Measurements from ENCODE around the gene MTCL3.

MTCL3 gene

DNA sequence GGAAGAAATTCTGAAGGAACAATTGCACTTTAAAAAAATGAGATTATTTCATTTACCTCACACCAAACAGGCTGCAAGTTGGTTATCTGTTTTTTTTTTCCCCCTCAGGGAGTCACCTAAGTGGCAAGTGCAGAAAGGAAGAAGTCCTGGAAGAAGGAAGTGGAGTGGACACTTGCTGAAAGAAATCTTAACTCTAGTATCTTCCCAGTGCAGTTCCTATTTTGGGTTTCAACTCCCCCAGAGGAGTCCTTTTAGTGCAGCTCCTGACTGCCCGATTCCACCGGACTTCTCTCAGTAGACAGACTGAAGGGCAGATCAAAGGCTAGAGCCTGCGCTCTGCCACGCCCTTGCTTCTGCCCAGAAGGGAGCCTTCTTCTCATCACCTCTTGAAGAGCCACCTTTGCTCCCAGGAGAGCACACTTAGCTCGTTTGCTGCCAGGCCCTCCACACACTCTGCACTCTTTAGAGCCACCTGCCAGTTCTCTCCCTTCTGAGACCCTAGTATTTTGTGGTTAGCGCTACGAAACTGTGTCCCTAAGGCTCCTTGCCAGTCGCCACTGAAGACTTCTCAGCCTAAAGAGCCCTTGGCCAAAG lies 4.9 kb downstream of the MTCL3 start:
- no peak overlapping the region for H3K27ac ChIP-seq
- POLR2A ChIA-PET: no interaction called here
- TF ChIP-seq, protein P1, sequence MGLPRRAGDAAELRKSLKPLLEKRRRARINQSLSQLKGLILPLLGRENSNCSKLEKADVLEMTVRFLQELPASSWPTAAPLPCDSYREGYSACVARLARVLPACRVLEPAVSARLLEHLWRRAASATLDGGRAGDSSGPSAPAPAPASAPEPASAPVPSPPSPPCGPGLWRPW (IDR thresholded peaks at IDR 0.05): no peak
- TF ChIP-seq ZC3H11A (IDR thresholded peaks at IDR 0.05) (no peak), CBX8 (IDR thresholded peaks at IDR 0.05) (no peak), MYC (IDR thresholded peaks at IDR 0.05; ENCODE audit: borderline replicate concordance, low read length) (no peak), HOXB13 (CRISPR knock-in tag; IDR thresholded peaks at IDR 0.05; ENCODE audit: low read depth) (no peak), POLR2A (IDR thresholded peaks at IDR 0.05; ENCODE audit: low read length) (no peak), RAD21 (conservative IDR thresholded peaks at IDR 0.05 in 1 of 2, IDR thresholded peaks at IDR 0.05 in 1 of 2) (no peak), CBX2 (IDR thresholded peaks at IDR 0.05; ENCODE audit: borderline replicate concordance, low read depth) (no peak), BCL3 (IDR thresholded peaks at IDR 0.05) (no peak), JUNB (IDR thresholded peaks at IDR 0.05) (no peak)
- TF ChIP-seq, protein P2, sequence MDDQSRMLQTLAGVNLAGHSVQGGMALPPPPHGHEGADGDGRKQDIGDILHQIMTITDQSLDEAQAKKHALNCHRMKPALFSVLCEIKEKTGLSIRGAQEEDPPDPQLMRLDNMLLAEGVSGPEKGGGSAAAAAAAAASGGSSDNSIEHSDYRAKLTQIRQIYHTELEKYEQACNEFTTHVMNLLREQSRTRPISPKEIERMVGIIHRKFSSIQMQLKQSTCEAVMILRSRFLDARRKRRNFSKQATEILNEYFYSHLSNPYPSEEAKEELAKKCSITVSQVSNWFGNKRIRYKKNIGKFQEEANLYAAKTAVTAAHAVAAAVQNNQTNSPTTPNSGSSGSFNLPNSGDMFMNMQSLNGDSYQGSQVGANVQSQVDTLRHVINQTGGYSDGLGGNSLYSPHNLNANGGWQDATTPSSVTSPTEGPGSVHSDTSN (IDR thresholded peaks at IDR 0.05): no peak
- TF ChIP-seq, protein P3, sequence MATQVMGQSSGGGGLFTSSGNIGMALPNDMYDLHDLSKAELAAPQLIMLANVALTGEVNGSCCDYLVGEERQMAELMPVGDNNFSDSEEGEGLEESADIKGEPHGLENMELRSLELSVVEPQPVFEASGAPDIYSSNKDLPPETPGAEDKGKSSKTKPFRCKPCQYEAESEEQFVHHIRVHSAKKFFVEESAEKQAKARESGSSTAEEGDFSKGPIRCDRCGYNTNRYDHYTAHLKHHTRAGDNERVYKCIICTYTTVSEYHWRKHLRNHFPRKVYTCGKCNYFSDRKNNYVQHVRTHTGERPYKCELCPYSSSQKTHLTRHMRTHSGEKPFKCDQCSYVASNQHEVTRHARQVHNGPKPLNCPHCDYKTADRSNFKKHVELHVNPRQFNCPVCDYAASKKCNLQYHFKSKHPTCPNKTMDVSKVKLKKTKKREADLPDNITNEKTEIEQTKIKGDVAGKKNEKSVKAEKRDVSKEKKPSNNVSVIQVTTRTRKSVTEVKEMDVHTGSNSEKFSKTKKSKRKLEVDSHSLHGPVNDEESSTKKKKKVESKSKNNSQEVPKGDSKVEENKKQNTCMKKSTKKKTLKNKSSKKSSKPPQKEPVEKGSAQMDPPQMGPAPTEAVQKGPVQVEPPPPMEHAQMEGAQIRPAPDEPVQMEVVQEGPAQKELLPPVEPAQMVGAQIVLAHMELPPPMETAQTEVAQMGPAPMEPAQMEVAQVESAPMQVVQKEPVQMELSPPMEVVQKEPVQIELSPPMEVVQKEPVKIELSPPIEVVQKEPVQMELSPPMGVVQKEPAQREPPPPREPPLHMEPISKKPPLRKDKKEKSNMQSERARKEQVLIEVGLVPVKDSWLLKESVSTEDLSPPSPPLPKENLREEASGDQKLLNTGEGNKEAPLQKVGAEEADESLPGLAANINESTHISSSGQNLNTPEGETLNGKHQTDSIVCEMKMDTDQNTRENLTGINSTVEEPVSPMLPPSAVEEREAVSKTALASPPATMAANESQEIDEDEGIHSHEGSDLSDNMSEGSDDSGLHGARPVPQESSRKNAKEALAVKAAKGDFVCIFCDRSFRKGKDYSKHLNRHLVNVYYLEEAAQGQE (IDR thresholded peaks at IDR 0.05): no peak
- CTCF ChIA-PET: interaction anchor here (3.2 to 4.8 kb wide), 2 partner anchors 7 to 24 kb away, joined by 24 to 34 read pairs; no protein-coding TSS in a partner anchor
- 88% methylated on average over 8 of the region's 8 CpGs for WGBS (ENCODE audit: missing lambda C conversion rate)
- H3K4me1 ChIP-seq: peaks cover 16% of the 10 kb centered on the region
- ATAC-seq (no peak), FAIRE-seq (no peak), DNase-seq (ENCODE audit: low read depth in 1 of 2, low spot score in 1 of 2) (no peak)
- no peak overlapping the region for H3K4me2 ChIP-seq
- H3K9me3 ChIP-seq: 0 out of 3 replicates have a peak, but pooled peaks cover 10% of the 10 kb centered on the region
- no peak overlapping the region for H3K4me3 ChIP-seq

- DNase-seq (ENCODE audit: low read depth in 1 of 2, low spot score in 1 of 2): no peak
- ChIA-PET CTCF (no interaction called here), POLR2A (no interaction called here)
- ATAC-seq: no peak
- no peak overlapping the region for H3K4me3 ChIP-seq
- H3K27ac ChIP-seq: no peak overlapping the region
- FAIRE-seq: no peak
- H3K4me1 ChIP-seq: peaks cover 16% of the 10 kb centered on the region
- TF ChIP-seq MAFK (IDR thresholded peaks at IDR 0.05; ENCODE audit: partially characterized antibody) (peak; percentile 68), NFE2L2 (conservative IDR thresholded peaks at IDR 0.05; ENCODE audit: low read length) (peak; percentile 78), ELK1 (IDR thresholded peaks at IDR 0.05; ENCODE audit: low read depth, low read length) (no peak), CBX2 (IDR thresholded peaks at IDR 0.05; ENCODE audit: borderline replicate concordance, low read depth) (no peak)
- TF ChIP-seq, protein P4, sequence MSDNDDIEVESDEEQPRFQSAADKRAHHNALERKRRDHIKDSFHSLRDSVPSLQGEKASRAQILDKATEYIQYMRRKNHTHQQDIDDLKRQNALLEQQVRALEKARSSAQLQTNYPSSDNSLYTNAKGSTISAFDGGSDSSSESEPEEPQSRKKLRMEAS (IDR thresholded peaks at IDR 0.05): no peak
- TF ChIP-seq, protein P5, sequence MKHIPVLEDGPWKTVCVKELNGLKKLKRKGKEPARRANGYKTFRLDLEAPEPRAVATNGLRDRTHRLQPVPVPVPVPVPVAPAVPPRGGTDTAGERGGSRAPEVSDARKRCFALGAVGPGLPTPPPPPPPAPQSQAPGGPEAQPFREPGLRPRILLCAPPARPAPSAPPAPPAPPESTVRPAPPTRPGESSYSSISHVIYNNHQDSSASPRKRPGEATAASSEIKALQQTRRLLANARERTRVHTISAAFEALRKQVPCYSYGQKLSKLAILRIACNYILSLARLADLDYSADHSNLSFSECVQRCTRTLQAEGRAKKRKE (CRISPR knock-in tag; IDR thresholded peaks at IDR 0.05; ENCODE audit: low read depth): no peak
- H3K4me2 ChIP-seq: no peak overlapping the region
- 0 out of 3 replicates have a peak, but pooled peaks cover 11% of the 10 kb centered on the region for H3K9me3 ChIP-seq
Measured at GRCh38 chr6:127513425-127513824, 5.7 kb downstream of the MTCL3 start.
